ENCODE results near the gene GBX1.

GBX1 gene

DNA sequence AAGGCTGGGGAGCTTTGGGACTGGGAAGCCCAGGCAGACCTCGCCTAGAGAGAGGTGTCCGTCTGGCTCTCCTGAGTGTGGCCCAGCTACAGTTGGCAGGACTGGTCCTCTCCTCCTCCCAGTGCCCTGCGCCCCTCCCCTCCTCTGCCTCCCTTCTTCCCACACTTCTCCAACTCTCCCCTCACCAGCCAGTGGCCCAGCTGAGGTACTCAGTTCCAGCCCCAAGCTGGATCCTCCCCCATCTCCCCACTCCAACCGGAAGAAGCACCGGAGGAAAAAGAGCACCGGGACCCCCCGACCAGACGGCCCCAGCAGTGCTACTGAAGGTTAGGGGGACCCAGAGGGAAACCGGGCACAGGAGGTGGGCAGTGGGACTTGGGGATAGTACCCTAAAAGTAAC is 27.7 kb downstream of the GBX1 start:
- no peak for DNase-seq (ENCODE audit: low spot score)

DNA sequence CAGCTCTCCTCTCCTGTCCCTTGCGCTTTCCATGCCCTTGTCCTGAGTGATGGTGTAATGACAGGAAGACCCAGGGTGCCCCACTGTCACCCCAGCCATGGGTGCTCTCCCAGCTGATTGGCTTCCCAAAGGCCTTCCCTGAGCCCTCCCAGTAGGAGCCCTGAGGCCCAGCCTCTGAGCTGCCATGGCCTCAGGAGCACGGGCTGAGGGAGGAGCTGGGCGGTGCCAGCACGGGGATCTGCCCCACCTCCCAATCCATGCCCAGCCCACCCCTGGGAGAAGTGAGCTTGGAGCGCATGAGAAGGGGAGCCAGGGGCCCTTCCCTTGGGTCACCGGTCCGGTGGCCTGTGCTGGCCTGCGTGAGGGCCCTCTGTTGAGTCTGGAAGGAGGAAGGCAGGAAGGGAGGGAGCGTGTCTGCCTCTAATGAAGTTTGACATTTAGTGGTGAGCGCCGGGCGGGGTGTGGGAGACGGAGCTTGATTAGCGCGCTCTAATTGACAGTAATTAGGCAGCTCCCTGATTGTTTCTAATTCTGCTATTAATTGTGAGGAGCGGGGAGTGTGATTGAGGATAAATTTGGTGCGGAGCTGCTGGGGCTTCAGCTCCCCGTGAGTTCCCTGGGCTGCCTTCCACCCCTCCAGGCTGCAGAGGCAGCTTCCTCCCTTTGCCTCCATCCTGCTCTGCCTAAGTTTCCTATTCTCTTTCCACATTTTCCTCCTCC is 28.3 kb downstream of the GBX1 start:
- no peak for DNase-seq (ENCODE audit: low spot score)

DNA sequence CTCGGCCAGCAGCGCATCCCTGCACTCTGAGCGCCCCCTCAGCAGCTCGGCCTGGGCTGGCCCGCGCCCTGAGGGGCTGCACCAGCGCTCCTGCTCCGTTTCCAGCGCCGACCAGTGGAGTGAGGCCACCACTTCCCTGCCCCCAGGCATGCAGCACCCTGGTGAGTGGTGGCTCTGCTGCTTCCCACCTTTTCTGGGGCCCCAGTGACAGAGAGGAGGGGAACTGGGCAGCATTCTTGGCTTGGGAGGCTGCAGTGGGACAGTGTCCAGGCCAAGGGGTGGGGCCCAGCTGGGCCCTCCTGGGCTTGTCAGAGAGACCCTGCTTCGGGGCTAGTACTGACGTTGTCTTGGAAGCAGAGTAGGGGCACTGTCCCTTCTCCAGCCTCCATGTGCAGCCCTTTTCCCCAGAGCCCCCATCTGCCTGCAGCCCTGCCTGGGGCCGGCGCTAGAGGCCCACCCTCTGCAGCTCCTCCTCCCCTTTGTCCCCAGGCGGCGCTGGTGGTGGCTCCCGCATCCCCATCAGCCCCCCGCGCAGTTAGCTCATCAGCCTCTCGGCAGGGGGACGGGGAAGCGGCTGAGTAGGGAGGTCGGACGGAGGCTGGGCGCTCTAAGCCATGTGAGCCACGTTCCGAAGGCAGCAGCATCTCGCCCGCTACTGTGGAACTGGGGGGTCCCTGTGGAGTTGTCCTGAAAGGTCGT is 29.2 kb downstream of the GBX1 start:
- no peak for DNase-seq (ENCODE audit: low spot score)

DNA sequence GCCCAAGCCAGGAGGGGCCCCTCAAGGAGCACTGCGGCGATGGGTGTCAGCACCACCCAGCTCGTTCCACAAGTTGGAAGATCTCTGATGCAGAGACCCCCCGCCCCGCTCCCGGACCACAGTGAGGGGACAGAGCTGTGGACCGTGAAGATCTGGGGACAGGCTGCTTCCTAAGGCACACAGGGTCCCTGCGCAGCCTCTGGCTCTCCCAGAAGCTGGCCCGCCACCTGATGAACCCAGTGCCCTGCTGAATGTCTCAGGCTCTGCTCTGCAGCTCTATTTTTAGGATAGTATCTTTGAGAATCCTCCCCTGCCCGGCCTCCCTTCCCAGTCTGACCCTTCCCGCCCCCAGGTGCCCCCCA is 29.7 kb downstream of the GBX1 start:
- DNase-seq (ENCODE audit: low spot score), result no peak

DNA sequence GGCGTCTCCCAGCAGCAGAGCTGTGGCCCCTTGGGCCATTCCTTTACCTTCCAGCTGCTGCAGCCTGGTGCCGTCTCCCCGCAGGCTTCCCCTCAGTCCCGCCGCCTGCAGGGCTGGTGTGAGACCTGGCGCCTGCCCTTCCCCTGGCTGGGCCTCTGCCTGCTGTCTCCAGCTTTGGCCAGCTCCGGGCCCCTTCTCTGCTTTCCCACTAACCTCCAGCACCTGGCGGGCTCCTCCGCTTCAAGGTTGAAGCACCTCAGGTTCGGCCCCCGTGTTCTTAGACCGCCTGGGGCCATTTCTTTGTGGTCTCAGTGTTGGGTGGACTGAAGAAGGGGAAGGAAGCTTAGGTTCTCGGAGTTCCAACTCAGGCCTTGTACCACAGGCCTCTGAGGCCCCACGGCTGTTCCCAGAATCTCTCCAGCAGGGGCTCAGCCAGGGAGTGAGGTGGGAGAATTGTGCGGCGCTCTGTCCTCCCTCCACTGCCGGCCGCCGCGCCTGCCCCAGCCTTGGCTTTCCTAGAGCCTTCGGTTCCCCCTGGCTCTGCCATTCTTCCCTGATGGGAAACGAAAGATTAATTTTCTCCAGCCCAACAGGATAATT is 30.3 kb downstream of the GBX1 start:
- no peak for DNase-seq (ENCODE audit: low spot score)

DNA sequence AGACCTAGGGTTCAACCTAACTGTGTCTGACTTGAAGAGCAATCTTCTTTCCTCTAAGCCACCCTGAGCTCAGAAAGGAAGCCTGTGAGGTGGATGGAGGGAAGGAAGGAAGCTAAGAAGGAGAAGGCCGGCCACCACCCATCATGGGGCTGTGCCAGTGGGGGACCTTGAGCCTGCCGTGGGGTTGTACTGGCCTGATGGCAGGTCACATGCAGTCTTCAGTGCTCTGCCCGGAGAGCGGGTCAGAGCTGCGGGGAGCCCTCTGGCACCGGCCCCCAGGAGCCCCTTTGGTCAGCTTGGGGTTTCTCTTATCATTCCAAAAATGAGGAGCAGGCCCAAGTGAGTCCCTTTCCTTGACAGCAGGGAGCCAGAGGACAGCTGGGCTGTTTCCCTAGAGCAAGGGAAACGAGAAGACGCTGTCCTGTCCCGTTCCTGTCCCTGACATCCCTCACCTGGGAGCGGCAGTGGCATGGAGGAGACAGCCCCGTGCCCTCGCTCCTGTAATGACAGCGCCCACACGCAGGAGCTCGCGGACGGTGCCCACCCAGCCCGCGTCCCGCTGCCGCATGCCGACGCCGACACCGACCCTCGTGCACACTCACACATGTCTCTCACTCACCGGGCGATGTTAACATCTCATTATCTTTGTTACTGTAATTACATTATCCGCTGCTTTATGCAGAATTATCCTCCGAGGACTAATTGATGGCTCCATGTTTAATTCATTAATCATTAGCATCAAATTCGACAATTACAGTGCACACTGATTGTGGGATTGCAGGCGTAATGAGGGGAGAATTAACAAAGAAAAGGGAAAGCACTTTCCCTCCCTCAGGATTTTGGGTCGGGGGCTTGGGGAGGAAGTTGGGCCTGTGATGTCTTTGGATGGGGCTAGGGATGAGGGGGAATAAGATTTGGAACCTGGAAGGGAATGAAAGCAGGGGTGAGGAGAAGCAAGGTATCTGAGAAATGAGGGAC is 31.3 kb downstream of the GBX1 start:
- DNase-seq (ENCODE audit: low spot score), result no peak

DNA sequence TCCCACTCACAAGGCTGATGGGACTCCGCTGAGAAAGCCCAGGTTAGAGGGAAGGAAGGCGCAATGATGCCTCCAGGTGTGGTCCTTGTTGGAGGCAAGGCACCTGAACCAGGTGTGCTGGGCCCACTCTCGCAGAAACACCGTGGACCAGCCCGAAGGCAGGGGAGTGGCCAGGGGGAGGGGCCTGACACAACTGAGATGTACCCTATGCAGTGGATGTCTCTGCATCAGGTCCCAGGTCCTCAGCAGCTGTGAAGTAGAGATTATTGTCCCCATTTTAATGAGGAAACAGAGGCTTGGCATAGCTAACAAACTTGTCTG is 32.0 kb downstream of the GBX1 start:
- DNase-seq (ENCODE audit: low spot score), result no peak

DNA sequence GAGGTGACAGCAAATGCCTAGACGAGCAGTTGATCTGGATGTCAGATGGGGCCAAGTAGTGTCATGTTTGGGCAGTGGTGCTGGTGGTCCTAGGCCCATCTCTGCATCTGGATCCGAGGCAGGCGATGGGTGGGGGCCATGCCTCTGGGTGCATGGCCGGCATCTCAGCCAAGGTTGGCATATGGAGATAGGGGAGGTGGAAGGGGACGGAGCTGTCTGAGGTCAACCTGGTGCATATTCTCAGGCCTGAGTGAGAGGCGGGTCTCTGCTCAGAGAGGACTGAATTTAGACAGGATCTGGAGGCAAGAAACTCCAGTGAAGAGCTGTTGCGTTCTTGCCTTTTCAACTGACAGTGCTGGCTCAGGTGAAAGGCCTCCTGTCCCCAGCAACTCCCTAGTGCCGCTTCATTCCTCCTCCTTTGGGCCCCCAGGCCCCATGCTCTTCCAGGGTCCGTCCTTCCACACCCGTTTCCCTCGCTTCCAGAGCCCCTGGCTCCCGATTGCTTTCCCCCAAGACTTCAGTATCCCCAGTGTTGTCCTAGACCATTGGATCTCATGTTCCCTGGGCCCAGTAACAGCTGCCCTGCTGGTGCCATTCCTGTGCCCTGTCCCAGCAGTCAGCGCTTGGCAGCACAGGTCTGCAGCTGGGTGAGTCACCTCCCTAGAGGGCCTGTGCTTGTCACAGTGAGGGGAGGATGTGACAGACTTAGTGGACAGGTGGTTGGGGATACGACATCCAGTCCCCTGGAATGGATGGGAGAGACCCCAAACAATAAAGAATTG is 32.6 kb downstream of the GBX1 start:
- no peak for DNase-seq (ENCODE audit: low spot score)

DNA sequence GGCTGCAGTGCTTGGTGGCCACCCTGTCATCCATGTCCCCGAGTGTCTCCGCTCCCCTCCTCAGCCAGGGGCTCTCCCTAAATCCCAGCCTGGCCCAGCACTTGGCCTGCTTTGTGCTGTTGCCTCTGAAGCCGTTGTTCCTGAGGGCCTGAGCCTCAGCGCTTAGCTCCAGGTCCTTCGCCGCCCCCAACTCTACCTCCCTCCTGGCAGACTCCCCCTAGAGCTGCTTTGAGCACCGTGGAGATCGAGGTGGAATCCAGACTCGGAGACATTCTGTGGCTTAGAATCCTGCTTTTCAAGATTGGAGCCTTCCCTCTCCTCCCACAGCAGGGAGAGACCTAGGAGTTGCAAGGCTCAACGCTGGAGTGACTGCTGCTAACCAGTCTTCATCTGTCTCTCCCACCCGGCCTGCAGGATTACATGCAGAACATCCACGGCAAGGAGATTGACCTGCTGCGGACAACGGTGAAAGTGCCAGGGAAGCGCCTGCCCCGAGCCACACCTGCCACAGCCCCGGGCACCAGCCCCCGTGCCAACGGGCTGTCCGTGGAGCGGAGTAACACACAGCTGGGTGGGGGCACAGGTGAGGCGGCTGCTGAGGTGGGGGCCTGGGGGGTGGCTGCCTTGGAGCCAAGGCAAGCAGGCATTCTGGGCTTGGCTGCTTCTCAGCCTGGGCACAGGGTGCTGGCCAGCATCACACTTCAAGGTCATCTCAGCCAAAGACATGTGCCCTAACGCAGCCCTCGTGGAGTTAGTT is 33.3 kb downstream of the GBX1 start:
- no peak for DNase-seq (ENCODE audit: low spot score)

DNA sequence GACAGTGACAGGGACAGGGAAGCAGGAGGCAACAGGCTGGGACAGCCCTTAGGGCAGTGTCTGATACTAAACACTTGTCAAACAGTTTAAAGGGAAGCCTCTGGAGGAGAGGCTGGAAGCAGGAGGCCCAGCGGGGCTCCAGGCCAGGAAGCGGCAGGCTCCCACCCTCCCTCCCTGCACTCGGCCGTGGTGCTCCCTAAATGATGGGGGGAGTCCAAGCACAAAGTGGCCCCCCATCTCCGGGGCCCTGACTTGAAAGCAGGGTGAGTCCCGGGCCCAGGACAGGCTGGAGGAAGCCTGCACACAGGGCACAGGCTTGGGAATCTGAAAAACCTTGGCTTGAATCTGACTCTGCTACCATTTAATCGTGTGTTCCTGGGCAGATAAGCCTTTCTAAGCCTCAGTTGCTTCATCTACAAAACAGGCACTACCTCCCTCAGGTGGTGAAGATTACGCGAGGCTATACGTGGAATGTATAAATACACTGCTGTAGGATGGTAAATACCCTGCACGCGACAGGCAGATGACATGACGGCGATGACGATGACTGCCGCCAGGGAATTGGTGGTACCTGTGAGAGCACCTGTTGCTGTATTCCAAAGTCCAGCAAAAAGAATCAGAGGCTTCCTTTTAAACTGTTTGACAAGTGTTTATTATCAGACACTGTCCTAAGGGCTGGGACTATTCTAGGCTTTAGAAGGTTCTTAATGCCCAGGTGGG is 34.1 kb downstream of the GBX1 start:
- DNase-seq (ENCODE audit: low spot score), result no peak

DNA sequence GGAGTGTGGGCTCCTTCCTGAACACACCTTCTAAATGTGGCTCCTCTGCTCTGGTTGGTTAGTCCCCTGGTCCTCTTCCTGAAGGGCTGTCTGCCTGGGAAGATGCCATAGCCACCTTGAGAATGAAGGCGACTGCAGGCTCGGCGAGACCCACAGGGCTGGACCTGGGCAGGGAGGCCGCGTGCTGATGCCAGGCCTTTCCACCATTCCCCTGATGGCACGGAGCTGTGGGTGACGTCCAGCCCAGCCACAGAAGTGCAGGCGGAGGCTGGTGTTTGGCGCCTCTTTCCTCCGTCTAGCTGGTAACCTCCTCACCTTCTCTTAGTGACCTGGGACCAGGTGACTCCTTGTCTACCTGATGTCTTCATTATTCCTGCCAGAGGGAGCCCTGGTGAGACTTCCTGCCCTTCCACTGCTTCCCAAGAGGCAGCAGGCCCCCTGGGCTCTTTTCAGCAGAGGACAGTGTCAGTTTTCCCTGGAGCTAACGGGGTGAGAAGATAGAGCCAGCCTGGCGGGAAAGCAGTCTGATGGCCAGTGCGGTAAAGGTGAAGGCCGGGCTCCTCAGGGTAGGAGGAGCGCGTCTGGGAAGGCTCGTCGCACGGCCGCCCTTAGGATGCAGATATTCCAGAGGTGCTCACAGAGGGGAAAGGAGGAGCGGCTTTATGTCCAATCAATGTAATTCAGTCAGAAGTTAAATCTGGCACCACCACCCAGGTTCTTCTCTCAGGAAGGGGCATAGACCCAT is 34.9 kb downstream of the GBX1 start:
- no peak for DNase-seq (ENCODE audit: low spot score)

DNA sequence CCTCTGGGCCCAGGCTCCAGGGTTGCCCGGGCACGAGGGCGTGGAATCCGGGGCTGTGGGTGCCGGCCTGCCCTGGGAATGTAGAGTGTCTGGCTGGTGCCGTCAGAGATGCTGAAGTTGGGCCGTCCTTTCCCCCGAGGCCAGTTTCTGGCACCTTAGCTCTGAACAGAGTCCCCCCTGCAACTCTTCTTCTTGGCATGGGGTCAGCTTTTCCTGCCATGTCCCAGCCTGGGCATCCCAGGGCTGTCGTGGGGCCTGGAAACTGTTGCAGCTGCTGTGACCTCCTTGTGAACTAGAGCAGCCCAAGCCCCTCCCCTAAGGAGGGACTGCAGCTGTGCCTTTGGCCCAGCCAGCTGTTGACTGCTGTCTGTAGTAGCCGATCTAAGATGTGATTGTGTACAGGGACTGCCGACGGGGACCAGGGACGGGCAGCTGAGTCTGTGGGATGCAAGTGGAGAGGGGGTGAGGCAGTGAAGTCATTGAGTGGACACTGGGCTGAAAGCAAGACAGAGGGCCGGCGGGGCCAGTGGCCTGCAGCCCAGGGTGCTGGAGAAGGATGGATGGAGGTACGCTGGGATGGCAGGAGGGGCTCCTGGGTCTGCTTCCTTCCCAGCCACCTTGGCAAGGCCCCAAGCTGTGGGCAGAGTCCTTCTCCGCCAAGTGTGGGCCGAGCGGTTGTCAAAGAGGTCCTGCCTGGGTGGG is 35.8 kb downstream of the GBX1 start:
- no peak for DNase-seq (ENCODE audit: low spot score)

DNA sequence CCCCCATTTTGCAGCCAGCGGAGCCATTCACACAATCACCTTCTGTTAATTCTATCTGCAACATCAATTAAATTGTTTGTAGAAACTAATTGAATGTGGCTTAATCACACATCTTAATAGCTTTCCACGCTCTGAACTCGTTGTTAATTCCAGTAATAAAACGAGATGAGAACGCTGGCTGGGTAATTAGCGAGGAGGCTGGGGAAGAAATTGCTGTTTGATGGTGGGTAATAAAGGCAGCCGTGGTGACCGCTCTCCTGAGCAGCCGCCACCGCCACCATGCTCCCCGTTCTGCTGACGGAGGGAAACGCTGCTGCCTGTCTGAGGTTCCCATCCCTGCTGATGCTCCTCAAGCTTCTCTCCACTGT is 36.3 kb downstream of the GBX1 start:
- no peak for DNase-seq (ENCODE audit: low spot score)

DNA sequence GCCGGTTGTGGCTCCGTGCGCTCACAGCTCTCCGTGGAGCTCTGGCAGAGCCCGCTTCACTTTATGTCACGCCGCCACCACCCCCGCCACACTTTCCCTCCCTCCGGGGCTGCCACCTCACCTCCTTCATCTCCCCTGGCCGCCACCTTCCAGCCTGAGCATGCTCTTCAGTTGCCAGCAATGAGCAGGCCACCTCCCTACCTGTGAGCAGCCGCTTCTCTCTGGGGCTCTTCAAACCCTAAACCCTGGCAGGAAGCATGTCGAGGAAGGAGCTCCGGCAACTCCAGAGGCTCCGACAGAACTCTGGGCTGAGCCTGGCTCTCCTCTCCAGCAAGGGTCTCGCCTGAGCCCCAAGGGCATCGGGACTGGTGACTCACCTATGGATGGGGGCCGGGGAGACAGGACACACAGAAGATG is 36.7 kb downstream of the GBX1 start:
- no peak for DNase-seq (ENCODE audit: low spot score)

DNA sequence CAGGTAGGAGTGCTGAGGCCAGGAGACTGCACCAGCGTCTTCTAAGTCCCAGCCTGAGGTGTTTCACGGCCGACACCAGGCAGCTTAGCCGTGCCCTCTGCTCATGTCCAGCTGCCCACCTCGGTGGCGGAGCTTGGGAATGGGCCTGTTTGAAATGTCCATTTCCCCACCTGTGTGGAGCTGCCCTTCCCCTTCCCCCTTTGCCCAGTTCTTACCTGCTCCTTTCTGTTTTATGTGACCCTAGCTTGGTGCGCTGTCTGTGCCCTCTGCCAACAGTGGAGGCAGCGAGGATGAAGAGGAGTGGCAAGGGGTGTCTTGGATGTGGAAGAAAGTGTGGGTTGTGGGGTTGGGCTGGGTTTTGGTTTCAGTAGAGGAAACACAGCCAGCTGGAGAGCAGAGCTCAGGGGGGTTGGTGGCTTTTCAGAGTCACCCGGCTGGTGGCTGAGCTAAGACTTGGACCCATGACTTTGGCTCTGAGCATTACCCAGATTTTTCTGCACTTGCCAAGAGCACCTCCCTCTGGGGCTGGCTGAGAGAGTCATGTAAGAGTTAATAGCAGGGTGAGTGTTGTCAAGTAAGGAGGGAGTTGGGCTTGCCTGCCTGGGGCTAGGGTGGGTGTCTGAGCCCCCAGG is 37.4 kb downstream of the GBX1 start:
- DNase-seq (ENCODE audit: low spot score), result no peak

DNA sequence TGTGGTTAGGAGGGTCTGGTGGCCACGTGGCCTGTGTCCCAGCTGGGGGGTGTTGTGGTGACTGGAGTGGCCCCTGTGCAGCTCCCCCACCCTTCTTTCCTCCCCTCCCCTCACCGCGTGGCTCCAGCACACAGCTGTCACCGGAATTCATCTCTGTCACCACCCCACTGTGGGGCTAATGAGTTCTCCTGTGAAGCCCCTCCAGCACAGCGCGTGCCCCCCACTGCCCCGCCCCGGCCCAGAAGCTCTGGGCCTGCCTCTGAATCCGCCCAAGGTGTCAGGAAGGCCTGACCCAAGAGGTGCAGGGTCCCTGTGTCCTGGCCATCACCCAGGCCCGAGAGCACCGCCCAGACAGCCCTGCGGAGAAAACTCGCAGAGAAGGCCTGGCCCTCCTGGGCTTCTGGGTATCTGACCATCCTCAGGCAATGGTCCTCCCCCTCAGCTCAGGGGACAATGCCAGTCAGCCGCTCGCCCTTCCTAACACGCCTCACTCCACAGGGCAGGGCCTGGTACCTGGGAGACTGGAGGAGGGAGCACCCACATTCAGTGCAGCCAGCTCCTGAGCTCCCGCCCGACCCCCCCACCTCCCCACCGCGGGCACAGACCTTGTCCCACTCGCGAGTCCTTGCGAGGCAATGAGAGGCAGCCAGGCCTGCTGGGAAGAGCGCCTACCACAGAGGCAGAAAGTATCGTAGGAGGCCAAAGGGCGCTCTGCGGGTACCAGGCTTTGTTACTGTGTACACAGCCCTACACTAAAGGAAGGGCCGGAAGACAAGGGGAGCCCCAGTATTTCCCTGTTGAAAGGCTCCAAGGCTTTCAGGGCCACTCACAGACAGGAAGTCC is 38.2 kb downstream of the GBX1 start:
- no peak for DNase-seq (ENCODE audit: low spot score)

DNA sequence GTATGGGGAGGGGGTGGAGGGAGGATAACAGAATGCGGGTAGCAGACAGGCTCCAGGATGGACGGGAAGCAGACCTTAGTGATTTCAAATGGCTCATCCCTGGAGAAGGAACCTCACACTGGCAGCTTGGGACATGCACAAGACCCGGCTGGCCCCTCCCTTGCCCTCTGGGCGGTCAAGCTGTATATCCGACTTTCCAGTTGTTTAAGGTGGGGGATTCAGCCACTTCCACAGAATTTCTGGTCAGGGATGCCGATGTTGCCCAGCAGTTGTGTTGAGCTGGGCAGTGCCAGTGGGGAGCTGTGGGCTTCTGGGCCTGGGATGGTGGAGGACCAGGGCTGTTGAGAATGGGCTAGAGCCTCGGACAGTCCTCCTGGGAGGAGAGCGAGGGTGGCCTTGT is 38.8 kb downstream of the GBX1 start:
- no peak for DNase-seq (ENCODE audit: low spot score)

DNA sequence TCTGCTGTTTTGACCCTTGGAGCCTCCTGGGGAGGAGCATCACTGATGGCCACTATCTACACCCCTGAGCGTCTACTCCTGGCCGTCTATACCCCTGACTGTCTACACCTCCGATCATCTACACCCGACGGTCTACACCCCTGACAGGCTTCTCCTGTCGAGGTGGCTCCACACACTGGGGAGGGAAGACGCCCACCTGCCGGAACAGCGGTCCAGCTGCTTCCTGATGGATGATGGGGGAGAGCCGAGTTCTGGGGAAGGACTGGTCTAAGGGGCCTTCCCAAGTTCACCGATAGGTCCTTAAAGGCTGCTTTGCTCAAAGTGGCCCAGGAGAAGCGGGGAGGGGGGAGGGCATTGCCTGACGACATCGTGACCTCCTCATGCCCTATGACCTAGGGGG is 39.4 kb downstream of the GBX1 start:
- no peak for DNase-seq (ENCODE audit: low spot score)
